Keratinocyte (primary cell): Measurements from ENCODE around the gene ZNF223. TPM values are rescaled to one million over a fixed set of nuclear protein-coding genes. Genes with fewer than 3 reads are reported as not detected.

ENCODE experiments used
- DNase-seq: peaks from one replicate; pipeline ENCODE4 v3.0.0-alpha.2; 2011; ENCODE audit warnings: low read depth, missing footprints, low spot score
- FAIRE-seq: peaks from 2 replicates; lab custom pipeline; 2011; peaks lifted over from hg19 to GRCh38; lab: Jason Lieb, UNC
- H2AFZ ChIP-seq: 2 replicates; pipeline ENCODE4 v1.6.0; 2012; ENCODE audit warnings: low read length, control low read depth, inconsistent platforms; ENCODE audit not compliant: control insufficient read depth
- H3K27ac ChIP-seq: 2 replicates; pipeline ENCODE4 v1.5.1; 2011; ENCODE audit warnings: low read length; ENCODE audit not compliant: control insufficient read depth, insufficient read depth
- H3K27me3 ChIP-seq: 3 replicates; pipeline ENCODE4 v1.6.0; 2011; ENCODE audit warnings: low read length; ENCODE audit not compliant: control insufficient read depth, insufficient read depth; ENCODE audit errors: extremely low read depth
- H3K36me3 ChIP-seq, 2 experiments: 2 replicates in 1 of 2; 3 replicates in 1 of 2; pipeline ENCODE4 v1.5.1; 2011; ENCODE audit warnings: low read length in 2 of 2, mild to moderate bottlenecking in 1 of 2; ENCODE audit not compliant: control insufficient read depth in 2 of 2, insufficient read depth in 2 of 2; ENCODE audit errors: extremely low read depth in 1 of 2
- H3K4me1 ChIP-seq: 3 replicates; pipeline ENCODE4 v1.5.1; 2011; ENCODE audit warnings: low read length; ENCODE audit not compliant: control insufficient read depth, insufficient read depth; ENCODE audit errors: extremely low read depth
- H3K4me2 ChIP-seq: 3 replicates; pipeline ENCODE4 v1.6.0; 2011; ENCODE audit warnings: low read depth, low read length; ENCODE audit not compliant: control insufficient read depth, insufficient read depth; ENCODE audit errors: extremely low read depth
- H3K4me3 ChIP-seq, 3 experiments: fragments of 200-600 bp in 1 of 3; sonication (generic) in 1 of 3; 2 replicates in 2 of 3; 3 replicates in 1 of 3; pipeline ENCODE4 v1.5.1; 2011 to 2016; ENCODE audit warnings: low read length in 3 of 3, mild to moderate bottlenecking in 3 of 3, control low read depth in 2 of 3, inconsistent platforms in 1 of 3, low read depth in 1 of 3, mixed read lengths in 1 of 3, mixed run types in 1 of 3, moderate library complexity in 1 of 3; ENCODE audit not compliant: control insufficient read depth in 2 of 3, insufficient read depth in 2 of 3; ENCODE audit errors: extremely low read depth in 1 of 3
- H3K79me2 ChIP-seq: 2 replicates; pipeline ENCODE4 v1.6.0; 2012; ENCODE audit warnings: low read length; ENCODE audit not compliant: control insufficient read depth, insufficient read depth
- H3K9ac ChIP-seq: 3 replicates; pipeline ENCODE4 v1.6.0; 2011; ENCODE audit warnings: low read length; ENCODE audit not compliant: control insufficient read depth, insufficient read depth; ENCODE audit errors: extremely low read depth
- H3K9me1 ChIP-seq: 3 replicates; pipeline ENCODE4 v1.6.0; 2011; ENCODE audit warnings: low read length; ENCODE audit not compliant: control insufficient read depth, insufficient read depth; ENCODE audit errors: extremely low read depth
- H3K9me3 ChIP-seq: 2 replicates; pipeline ENCODE4 v1.5.1; 2012; ENCODE audit warnings: low read depth, low read length; ENCODE audit not compliant: control insufficient read depth
- H4K20me1 ChIP-seq: 3 replicates; pipeline ENCODE4 v1.6.0; 2011; ENCODE audit warnings: low read length; ENCODE audit not compliant: control insufficient read depth, insufficient read depth; ENCODE audit errors: extremely low read depth
- CTCF ChIP-seq, 3 experiments: IDR thresholded peaks in 1 of 3; conservative IDR thresholded peaks in 1 of 3; optimal IDR thresholded peaks in 1 of 3; 2 replicates in 2 of 3; 3 replicates in 1 of 3; pipeline versions ENCODE3 to v1.5.1; 2011; ENCODE audit warnings: low read length in 3 of 3, mild to moderate bottlenecking in 3 of 3, moderate library complexity in 2 of 3, control low read depth in 1 of 3, inconsistent platforms in 1 of 3; ENCODE audit not compliant: insufficient read depth in 2 of 3; ENCODE audit errors: extremely low read depth in 1 of 3
- EZH2 ChIP-seq: IDR thresholded peaks from one replicate; pipeline ENCODE4 v1.6.1; 2012; ENCODE audit warnings: inconsistent platforms, mild to moderate bottlenecking, low read length, moderate library complexity
- dilution Hi-C: fragments of 300-500 bp; cut with MboI; formaldehyde crosslinking; loops from one replicate; pipeline ENCODE4 v1.7.0; 2020; ENCODE audit warnings: low sequenced_read_pairs; ENCODE audit not compliant: extremely low pct_ligation_motif_present
- polyA plus RNA-seq, 5 experiments: library from polyadenylated mRNA; depleted of rRNA in 3 of 5; stranded (reverse) in 3 of 5; stranded (forward) in 1 of 5; unstranded in 1 of 5; fragments of >200 nt; gene quantifications; 1 replicate in 1 of 5; 2 replicates in 3 of 5; 3 replicates in 1 of 5; pipeline versions ENCODE4 v1.2.1 to v1.2.3, GENCODE V29; 2011 to 2012; ENCODE audit warnings: missing spikeins in 2 of 5, low read depth in 1 of 5, low replicate concordance in 1 of 5

ZNF223 gene
- polyA plus RNA-seq, 1 donor (not counting 4 experiments of a cell fraction or from before 2014, with no cell fraction given): 4.2 TPM

- FAIRE-seq (no peak), DNase-seq (no peak)
- Histone ChIP-seq H3K4me2 (peak overlapping the region; percentile 91), H3K4me3 (peak overlapping the region; percentile 76 to 99 (median 98)), H4K20me1 (no peaks in the 10 kb centered on the region), H3K4me1 (no peaks in the 10 kb centered on the region), H3K9ac (peak overlapping the region; percentile 79), H2AFZ (peak overlapping the region; percentile 95), H3K36me3 (peaks cover 0 to 2% of the 10 kb centered on the region in 2 experiments), H3K27me3 (no peaks in the 10 kb centered on the region), H3K9me3 (peaks cover 3% of the 10 kb centered on the region), H3K9me1 (no peaks in the 10 kb centered on the region), H3K27ac (peak overlapping the region; percentile 60), H3K79me2 (no peaks in the 10 kb centered on the region)
- dilution Hi-C loops: no loop called here
- TF ChIP-seq CTCF (optimal IDR thresholded peaks at IDR 0.05 in 1 of 3, IDR thresholded peaks at IDR 0.05 in 1 of 3, conservative IDR thresholded peaks at IDR 0.05 in 1 of 3; ENCODE audit: extremely low read depth in 1 of 3, insufficient read depth in 2 of 3, low read length in 3 of 3) (no peak), EZH2 (no peak)
Observed at GRCh38 chr19:44112802-44113137, 60.9 kb downstream of the ZNF223 start.

- peak within 1 kb of the TSS; percentile 60 for H3K27ac ChIP-seq
- no peaks in the 10 kb centered on the region for H3K79me2 ChIP-seq
- TF ChIP-seq CTCF (optimal IDR thresholded peaks at IDR 0.05 in 1 of 3, IDR thresholded peaks at IDR 0.05 in 1 of 3, conservative IDR thresholded peaks at IDR 0.05 in 1 of 3; ENCODE audit: extremely low read depth in 1 of 3, insufficient read depth in 2 of 3, low read length in 3 of 3) (no peak), EZH2 (no peak)
- DNase-seq (peak; percentile 85), FAIRE-seq (peak; percentile 97)
- H3K36me3 ChIP-seq: peaks cover 0 to 5% of the 10 kb centered on the region in 2 experiments
- peak within 1 kb of the TSS; percentile 76 to 99 (median 98) for H3K4me3 ChIP-seq
- peak within 1 kb of the TSS; percentile 100 for H2AFZ ChIP-seq
- H3K9me1 ChIP-seq: no peaks in the 10 kb centered on the region
- H3K4me2 ChIP-seq: peak within 1 kb of the TSS; percentile 91
- H4K20me1 ChIP-seq: no peaks in the 10 kb centered on the region
- H3K9me3 ChIP-seq: no peaks in the 10 kb centered on the region
- no peaks in the 10 kb centered on the region for H3K4me1 ChIP-seq
- H3K27me3 ChIP-seq: no peaks in the 10 kb centered on the region
- peak within 1 kb of the TSS; percentile 79 for H3K9ac ChIP-seq
- dilution Hi-C loops: no loop called here
Observed at GRCh38 chr19:44113138-44113783, 61.4 kb downstream of the ZNF223 start, which contains the start of gene ZNF225. Gene ZNF225, plus strand, starts transcription at chr19:44113399. Its CDS starts 2,429 bp downstream, at chr19:44115828.
